HG03139 (cell line): Measurements from ENCODE around the gene ZG16B.

ENCODE experiments used
- ATAC-seq: cut with Tn5 transposase; IDR thresholded peaks from one replicate; pipeline ENCODE4 v1.9.1; 2021; ENCODE audit not compliant: unreplicated experiment

Gene ZG16B

GRCh38 chr16:2842340-2843000 lies 12.4 kb downstream of the ZG16B start:
- no peak for ATAC-seq

GRCh38 chr16:2843526-2843925 lies 13.4 kb downstream of the ZG16B start:
- no peak for ATAC-seq

GRCh38 chr16:2845116-2845515 lies 15.0 kb downstream of the ZG16B start:
- ATAC-seq = no peak

- ATAC-seq = no peak
Observed at GRCh38 chr16:2846511-2847310, 16.6 kb downstream of the ZG16B start.

GRCh38 chr16:2848933-2849725 lies 19.0 kb downstream of the ZG16B start:
- ATAC-seq = no peak

GRCh38 chr16:2852003-2852730 lies 22.1 kb downstream of the ZG16B start:
- no peak for ATAC-seq

- no peak for ATAC-seq
Observed at GRCh38 chr16:2852731-2853507, 22.8 kb downstream of the ZG16B start.

GRCh38 chr16:2853531-2854073 lies 23.5 kb downstream of the ZG16B start:
- no peak for ATAC-seq

GRCh38 chr16:2854700-2855309 lies 24.7 kb downstream of the ZG16B start:
- no peak for ATAC-seq

- no peak for ATAC-seq
Observed at GRCh38 chr16:2855536-2855935, 25.4 kb downstream of the ZG16B start.

GRCh38 chr16:2856061-2856670 lies 26.1 kb downstream of the ZG16B start:
- ATAC-seq = no peak

GRCh38 chr16:2856686-2857450 lies 26.8 kb downstream of the ZG16B start:
- ATAC-seq = no peak

- no peak for ATAC-seq
Observed at GRCh38 chr16:2857451-2858244, 27.5 kb downstream of the ZG16B start, which contains the start of gene PRSS22. Gene PRSS22, minus strand, starts transcription at chr16:2858170. Its CDS starts 66 bp downstream, at chr16:2858104.

- no peak for ATAC-seq
Observed at GRCh38 chr16:2858245-2859025, 28.3 kb downstream of the ZG16B start.

- ATAC-seq = no peak
Observed at GRCh38 chr16:2859686-2860265, 29.7 kb downstream of the ZG16B start.

- no peak for ATAC-seq
Observed at GRCh38 chr16:2860826-2861567, 30.9 kb downstream of the ZG16B start.
